GM12878 (cell line): ENCODE results near the gene NLGN1.

Experiments used
- CBFB ChIP-seq: IDR thresholded peaks from 2 replicates; pipeline ENCODE4 v1.6.1; 2016; ENCODE audit warnings: antibody characterized with exemption, low read depth
- CREM ChIP-seq: IDR thresholded peaks from 2 replicates; pipeline ENCODE4 v1.6.1; 2014; ENCODE audit warnings: antibody characterized with exemption, low read depth
- CTCF ChIP-seq, 3 experiments: IDR thresholded peaks in 2 of 3; conservative IDR thresholded peaks in 1 of 3; 2 replicates each; pipeline ENCODE4 v1.5.1; 2011; ENCODE audit warnings: low read depth in 3 of 3, low read length in 3 of 3, mild to moderate bottlenecking in 3 of 3, control low read depth in 2 of 3, moderate library complexity in 2 of 3, inconsistent platforms in 1 of 3, mixed read lengths in 1 of 3; ENCODE audit not compliant: control insufficient read depth in 2 of 3, insufficient read depth in 1 of 3; ENCODE audit errors: extremely low read depth in 1 of 3
- EZH2 ChIP-seq: IDR thresholded peaks from 2 replicates; pipeline ENCODE4 v1.6.1; 2012; ENCODE audit warnings: low read depth, mild to moderate bottlenecking, control low read depth, inconsistent platforms, low read length, borderline replicate concordance; ENCODE audit not compliant: control insufficient read depth
- GATAD2B ChIP-seq: fragments of 450-650 bp; conservative IDR thresholded peaks from 2 replicates; pipeline ENCODE4 v1.6.1; 2017; ENCODE audit warnings: low read depth, mild to moderate bottlenecking, moderate library complexity
- IRF4 ChIP-seq: IDR thresholded peaks from 2 replicates; pipeline ENCODE4 v1.6.1; 2011; ENCODE audit warnings: low read depth, low read length
- LARP7 ChIP-seq: fragments of 450-650 bp; IDR thresholded peaks from 2 replicates; pipeline ENCODE4 v1.6.1; 2017; ENCODE audit warnings: mild to moderate bottlenecking
- POLR2A ChIP-seq: IDR thresholded peaks from 2 replicates; pipeline ENCODE4 v1.6.1; 2011; ENCODE audit warnings: low read depth, mild to moderate bottlenecking, low read length
- POLR2AphosphoS5 ChIP-seq: IDR thresholded peaks from 2 replicates; pipeline ENCODE4 v1.6.1; 2011; ENCODE audit warnings: mild to moderate bottlenecking, low read length, inconsistent platforms
- TARDBP ChIP-seq: IDR thresholded peaks from 2 replicates; pipeline ENCODE4 v1.6.1; 2016; ENCODE audit warnings: borderline replicate concordance
- USF2 ChIP-seq: IDR thresholded peaks from 2 replicates; pipeline ENCODE4 v1.6.1; 2011; ENCODE audit warnings: low read depth, low read length, improper control_type of control experiment, borderline replicate concordance
- ZNF274 ChIP-seq: IDR thresholded peaks from one replicate; pipeline ENCODE4 v1.8.0; 2011; ENCODE audit not compliant: insufficient read length, insufficient read depth
- ZZZ3 ChIP-seq: IDR thresholded peaks from 2 replicates; pipeline ENCODE4 v1.6.1; 2011; ENCODE audit warnings: low read depth; ENCODE audit not compliant: control insufficient read depth, insufficient read length

- TF ChIP-seq CTCF (IDR thresholded peaks at IDR 0.05 in 2 of 3, conservative IDR thresholded peaks at IDR 0.05 in 1 of 3; ENCODE audit: control insufficient read depth in 2 of 3, extremely low read depth in 1 of 3, insufficient read depth in 1 of 3, low read depth in 3 of 3, low read length in 3 of 3) (no peak), POLR2AphosphoS5 (no peak), ZNF274 (no peak), GATAD2B (no peak), CBFB (no peak), POLR2A (no peak), TARDBP (no peak), LARP7 (no peak), ZZZ3 (no peak), EZH2 (no peak), USF2 (no peak), IRF4 (no peak), CREM (no peak)
Measured at GRCh38 chr3:173800154-173800553, 402.6 kb downstream of the NLGN1 start.
